Spleen (tissue), 7 donors: Measurements from ENCODE around the gene NUDT17.

ENCODE experiments used
- CTCF ChIP-seq, 11 experiments: fragments of 200-600 bp in 7 of 11; fragments of 450-650 bp in 4 of 11; sonication (generic) in 4 of 11; IDR thresholded peaks in 8 of 11; conservative IDR thresholded peaks in 3 of 11; 1 replicate in 7 of 11; 2 replicates in 4 of 11; pipeline versions ENCODE4 v1.4.0 to v1.8.0; 2016 to 2021; ENCODE audit warnings: antibody characterized with exemption in 11 of 11, inconsistent platforms in 4 of 11, mild to moderate bottlenecking in 1 of 11
- POLR2AphosphoS5 ChIP-seq, 3 donors: sonication (generic); formaldehyde crosslinking; IDR thresholded peaks; one replicate each; pipeline ENCODE4 v1.5.1; 2017; ENCODE audit warnings: antibody characterized with exemption in 3 of 3
- donor health status: DM: no; HTN: no; CAD: no; lungs with moderate emphysema.
- donor health status: DM: no; HTN: no; CAD: no.
- donor health status: DM: no; HTN: no; CAD: no.

DNA sequence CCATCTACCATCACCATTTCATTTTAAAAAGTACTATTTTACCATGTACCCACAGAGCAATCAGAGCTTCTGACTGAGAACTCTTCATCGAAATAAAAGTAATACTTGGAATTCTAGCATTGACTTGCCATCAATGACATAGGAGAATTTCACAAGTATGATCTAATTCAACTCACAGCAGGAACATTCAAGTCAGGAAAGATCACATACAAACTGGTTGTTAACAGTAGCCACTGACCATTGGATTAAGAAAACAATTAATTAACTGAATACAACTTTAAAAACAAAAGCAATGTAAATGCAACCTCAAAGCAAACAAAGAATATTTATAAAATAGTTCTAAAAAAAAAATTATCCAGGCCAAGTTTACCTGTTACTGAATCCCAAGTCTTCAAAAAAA is 40.4 kb upstream of the NUDT17 start:
- TF ChIP-seq CTCF (IDR thresholded peaks at IDR 0.05 in 8 of 11, conservative IDR thresholded peaks at IDR 0.05 in 3 of 11), result no peak
- no peak for TF ChIP-seq POLR2AphosphoS5 (IDR thresholded peaks at IDR 0.05)
